ENCODE results near the gene SLC23A2.
"Not testable (repeated sequence)": the region's sequence is repeated elsewhere in the genome, so short reads cannot be mapped to it uniquely, and the experiment has no call there.

DNA sequence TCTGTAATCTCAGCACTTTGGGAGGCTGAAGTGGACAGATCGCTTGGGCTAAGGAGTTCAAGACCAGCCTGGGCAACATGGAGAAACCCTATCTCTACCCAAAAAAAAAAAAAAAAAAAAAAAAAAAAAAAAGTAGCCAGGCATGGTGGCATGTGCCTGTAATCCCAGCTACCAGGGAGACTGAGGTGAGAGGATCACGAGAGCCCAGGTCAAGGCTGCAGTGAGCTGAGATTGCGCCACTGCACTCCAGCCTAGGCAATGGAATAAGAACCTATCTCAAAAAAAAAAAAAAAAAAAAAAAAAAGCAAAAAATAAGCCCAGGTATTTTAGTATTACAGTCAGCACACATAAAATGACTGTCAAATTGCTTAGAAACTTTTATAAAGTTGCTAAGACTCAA, 152.5 kb downstream of the SLC23A2 start:
- TF ChIP-seq, protein P1, sequence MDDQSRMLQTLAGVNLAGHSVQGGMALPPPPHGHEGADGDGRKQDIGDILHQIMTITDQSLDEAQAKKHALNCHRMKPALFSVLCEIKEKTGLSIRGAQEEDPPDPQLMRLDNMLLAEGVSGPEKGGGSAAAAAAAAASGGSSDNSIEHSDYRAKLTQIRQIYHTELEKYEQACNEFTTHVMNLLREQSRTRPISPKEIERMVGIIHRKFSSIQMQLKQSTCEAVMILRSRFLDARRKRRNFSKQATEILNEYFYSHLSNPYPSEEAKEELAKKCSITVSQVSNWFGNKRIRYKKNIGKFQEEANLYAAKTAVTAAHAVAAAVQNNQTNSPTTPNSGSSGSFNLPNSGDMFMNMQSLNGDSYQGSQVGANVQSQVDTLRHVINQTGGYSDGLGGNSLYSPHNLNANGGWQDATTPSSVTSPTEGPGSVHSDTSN (CRISPR knock-in tag; IDR thresholded peaks at IDR 0.05), result not testable (repeated sequence)
- TF ChIP-seq, protein P2, sequence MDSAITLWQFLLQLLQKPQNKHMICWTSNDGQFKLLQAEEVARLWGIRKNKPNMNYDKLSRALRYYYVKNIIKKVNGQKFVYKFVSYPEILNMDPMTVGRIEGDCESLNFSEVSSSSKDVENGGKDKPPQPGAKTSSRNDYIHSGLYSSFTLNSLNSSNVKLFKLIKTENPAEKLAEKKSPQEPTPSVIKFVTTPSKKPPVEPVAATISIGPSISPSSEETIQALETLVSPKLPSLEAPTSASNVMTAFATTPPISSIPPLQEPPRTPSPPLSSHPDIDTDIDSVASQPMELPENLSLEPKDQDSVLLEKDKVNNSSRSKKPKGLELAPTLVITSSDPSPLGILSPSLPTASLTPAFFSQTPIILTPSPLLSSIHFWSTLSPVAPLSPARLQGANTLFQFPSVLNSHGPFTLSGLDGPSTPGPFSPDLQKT (IDR thresholded peaks at IDR 0.05; ENCODE audit: borderline replicate concordance, low read depth, low read length), result not testable (repeated sequence)
- TF ChIP-seq ZNF274 (IDR thresholded peaks at IDR 0.05; ENCODE audit: low read length); ZNF274 (tag by site-specific recombination; IDR thresholded peaks at IDR 0.05; ENCODE audit: borderline replicate concordance); ZNF544 (tag by site-specific recombination; IDR thresholded peaks at IDR 0.05): not testable (repeated sequence)
- TF ChIP-seq, protein P3, sequence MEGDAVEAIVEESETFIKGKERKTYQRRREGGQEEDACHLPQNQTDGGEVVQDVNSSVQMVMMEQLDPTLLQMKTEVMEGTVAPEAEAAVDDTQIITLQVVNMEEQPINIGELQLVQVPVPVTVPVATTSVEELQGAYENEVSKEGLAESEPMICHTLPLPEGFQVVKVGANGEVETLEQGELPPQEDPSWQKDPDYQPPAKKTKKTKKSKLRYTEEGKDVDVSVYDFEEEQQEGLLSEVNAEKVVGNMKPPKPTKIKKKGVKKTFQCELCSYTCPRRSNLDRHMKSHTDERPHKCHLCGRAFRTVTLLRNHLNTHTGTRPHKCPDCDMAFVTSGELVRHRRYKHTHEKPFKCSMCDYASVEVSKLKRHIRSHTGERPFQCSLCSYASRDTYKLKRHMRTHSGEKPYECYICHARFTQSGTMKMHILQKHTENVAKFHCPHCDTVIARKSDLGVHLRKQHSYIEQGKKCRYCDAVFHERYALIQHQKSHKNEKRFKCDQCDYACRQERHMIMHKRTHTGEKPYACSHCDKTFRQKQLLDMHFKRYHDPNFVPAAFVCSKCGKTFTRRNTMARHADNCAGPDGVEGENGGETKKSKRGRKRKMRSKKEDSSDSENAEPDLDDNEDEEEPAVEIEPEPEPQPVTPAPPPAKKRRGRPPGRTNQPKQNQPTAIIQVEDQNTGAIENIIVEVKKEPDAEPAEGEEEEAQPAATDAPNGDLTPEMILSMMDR (tag by site-specific recombination; IDR thresholded peaks at IDR 0.05), result not testable (repeated sequence)
- TF ChIP-seq, protein P4, sequence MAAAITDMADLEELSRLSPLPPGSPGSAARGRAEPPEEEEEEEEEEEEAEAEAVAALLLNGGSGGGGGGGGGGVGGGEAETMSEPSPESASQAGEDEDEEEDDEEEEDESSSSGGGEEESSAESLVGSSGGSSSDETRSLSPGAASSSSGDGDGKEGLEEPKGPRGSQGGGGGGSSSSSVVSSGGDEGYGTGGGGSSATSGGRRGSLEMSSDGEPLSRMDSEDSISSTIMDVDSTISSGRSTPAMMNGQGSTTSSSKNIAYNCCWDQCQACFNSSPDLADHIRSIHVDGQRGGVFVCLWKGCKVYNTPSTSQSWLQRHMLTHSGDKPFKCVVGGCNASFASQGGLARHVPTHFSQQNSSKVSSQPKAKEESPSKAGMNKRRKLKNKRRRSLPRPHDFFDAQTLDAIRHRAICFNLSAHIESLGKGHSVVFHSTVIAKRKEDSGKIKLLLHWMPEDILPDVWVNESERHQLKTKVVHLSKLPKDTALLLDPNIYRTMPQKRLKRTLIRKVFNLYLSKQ (tag by site-specific recombination; IDR thresholded peaks at IDR 0.05; ENCODE audit: borderline replicate concordance), result not testable (repeated sequence)
- TF ChIP-seq, protein P5, sequence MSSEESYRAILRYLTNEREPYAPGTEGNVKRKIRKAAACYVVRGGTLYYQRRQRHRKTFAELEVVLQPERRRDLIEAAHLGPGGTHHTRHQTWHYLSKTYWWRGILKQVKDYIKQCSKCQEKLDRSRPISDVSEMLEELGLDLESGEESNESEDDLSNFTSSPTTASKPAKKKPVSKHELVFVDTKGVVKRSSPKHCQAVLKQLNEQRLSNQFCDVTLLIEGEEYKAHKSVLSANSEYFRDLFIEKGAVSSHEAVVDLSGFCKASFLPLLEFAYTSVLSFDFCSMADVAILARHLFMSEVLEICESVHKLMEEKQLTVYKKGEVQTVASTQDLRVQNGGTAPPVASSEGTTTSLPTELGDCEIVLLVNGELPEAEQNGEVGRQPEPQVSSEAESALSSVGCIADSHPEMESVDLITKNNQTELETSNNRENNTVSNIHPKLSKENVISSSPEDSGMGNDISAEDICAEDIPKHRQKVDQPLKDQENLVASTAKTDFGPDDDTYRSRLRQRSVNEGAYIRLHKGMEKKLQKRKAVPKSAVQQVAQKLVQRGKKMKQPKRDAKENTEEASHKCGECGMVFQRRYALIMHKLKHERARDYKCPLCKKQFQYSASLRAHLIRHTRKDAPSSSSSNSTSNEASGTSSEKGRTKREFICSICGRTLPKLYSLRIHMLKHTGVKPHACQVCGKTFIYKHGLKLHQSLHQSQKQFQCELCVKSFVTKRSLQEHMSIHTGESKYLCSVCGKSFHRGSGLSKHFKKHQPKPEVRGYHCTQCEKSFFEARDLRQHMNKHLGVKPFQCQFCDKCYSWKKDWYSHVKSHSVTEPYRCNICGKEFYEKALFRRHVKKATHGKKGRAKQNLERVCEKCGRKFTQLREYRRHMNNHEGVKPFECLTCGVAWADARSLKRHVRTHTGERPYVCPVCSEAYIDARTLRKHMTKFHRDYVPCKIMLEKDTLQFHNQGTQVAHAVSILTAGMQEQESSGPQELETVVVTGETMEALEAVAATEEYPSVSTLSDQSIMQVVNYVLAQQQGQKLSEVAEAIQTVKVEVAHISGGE (tag by site-specific recombination; conservative IDR thresholded peaks at IDR 0.05; ENCODE audit: low read depth), result not testable (repeated sequence)

Data from HEK293 (cell line).